ENCODE measurements around the gene GNPTG. TPM values are rescaled to one million over a fixed set of nuclear protein-coding genes. Genes with fewer than 3 reads are reported as not detected.

Gene GNPTG
- total RNA-seq, 1 experiment from 2014 or later = 37.3 TPM

GRCh38 chr16:1362807-1363206 is 11.1 kb downstream of the GNPTG start:
- peaks cover 3% of the 10 kb centered on the region for H3K36me3 ChIP-seq (ENCODE audit: control insufficient read depth, insufficient read depth, low read length)
- ChIA-PET POLR2A (no interaction called here), CTCF (interaction anchor here (0.6 to 2.4 kb wide), 5 partner anchors 16 to 343 kb away, joined by 3 to 14 read pairs (median 3); partner anchors contain the start of genes MAPK8IP3 and UQCC4)

GRCh38 chr16:1363501-1364041 is 11.8 kb downstream of the GNPTG start:
- H3K36me3 Mint-ChIP-seq (ENCODE audit: insufficient read depth, unreplicated experiment) = peaks cover 65% of the 10 kb centered on the region
- TF ChIP-seq CTCF (IDR thresholded peaks at IDR 0.05; ENCODE audit: insufficient read depth in 1 of 2, low read depth in 1 of 2, low read length in 1 of 2, severe bottlenecking in 1 of 2, unreplicated experiment in 1 of 2) = peak; percentile 72 to 83
- Histone ChIP-seq H3K36me3 (ENCODE audit: control insufficient read depth, insufficient read depth, low read length) (peaks cover 3% of the 10 kb centered on the region), H3K4me1 (no peaks in the 10 kb centered on the region), H3K27me3 (replicated peaks; ENCODE audit: control insufficient read depth, insufficient read depth, low read length) (no peaks in the 10 kb centered on the region), H3K9me3 (no peaks in the 10 kb centered on the region), H3K4me3 (ENCODE audit: low read depth, low read length) (no peak overlapping the region)
- CTCF ChIA-PET = interaction anchor here (0.6 to 2.4 kb wide), 6 partner anchors 12 to 342 kb away, joined by 3 to 14 read pairs (median 3); partner anchors contain the start of genes MAPK8IP3 and UQCC4
- H3K4me1 Mint-ChIP-seq (ENCODE audit: low read depth, unreplicated experiment) = no peaks in the 10 kb centered on the region
- H3K27ac Mint-ChIP-seq (ENCODE audit: unreplicated experiment) = no peak overlapping the region
- no peaks in the 10 kb centered on the region for H3K27me3 Mint-ChIP-seq (ENCODE audit: insufficient read depth, unreplicated experiment)
- BruUV-seq (replicated peaks) = no TSS peak
- peak in 1 of 2 experiments; percentile 74 for DNase-seq
- H3K9me3 Mint-ChIP-seq (ENCODE audit: unreplicated experiment) = no peaks in the 10 kb centered on the region
- POLR2A ChIA-PET = no interaction called here
- no peak overlapping the region for H3K4me3 Mint-ChIP-seq (ENCODE audit: unreplicated experiment)
- intact Hi-C loops (cut with micrococcal nuclease; ENCODE audit: unreplicated experiment) = no loop called here

More at GRCh38 chr16:1362807-1363206, 11.1 kb downstream of the GNPTG start:
- no peak for DNase-seq
- BruUV-seq (replicated peaks) = TSS peak; percentile 80
- Histone ChIP-seq H3K4me1 (no peaks in the 10 kb centered on the region), H3K9me3 (no peaks in the 10 kb centered on the region), H3K4me3 (ENCODE audit: low read depth, low read length) (no peak overlapping the region), H3K27me3 (replicated peaks; ENCODE audit: control insufficient read depth, insufficient read depth, low read length) (no peaks in the 10 kb centered on the region)
- no peaks in the 10 kb centered on the region for H3K27me3 Mint-ChIP-seq (ENCODE audit: insufficient read depth, unreplicated experiment)
- H3K9me3 Mint-ChIP-seq (ENCODE audit: unreplicated experiment) = no peaks in the 10 kb centered on the region
- H3K4me3 Mint-ChIP-seq (ENCODE audit: unreplicated experiment) = no peak overlapping the region
- no peaks in the 10 kb centered on the region for H3K4me1 Mint-ChIP-seq (ENCODE audit: low read depth, unreplicated experiment)
- H3K36me3 Mint-ChIP-seq (ENCODE audit: insufficient read depth, unreplicated experiment) = peaks cover 71% of the 10 kb centered on the region
- TF ChIP-seq CTCF (IDR thresholded peaks at IDR 0.05; ENCODE audit: insufficient read depth in 1 of 2, low read depth in 1 of 2, low read length in 1 of 2, severe bottlenecking in 1 of 2, unreplicated experiment in 1 of 2) = no peak
- intact Hi-C loops (cut with micrococcal nuclease; ENCODE audit: unreplicated experiment) = no loop called here
- no peak overlapping the region for H3K27ac Mint-ChIP-seq (ENCODE audit: unreplicated experiment)

- H3K36me3 ChIP-seq (ENCODE audit: control insufficient read depth, insufficient read depth, low read length) = peaks cover 3% of the 10 kb centered on the region
- BruUV-seq (replicated peaks) = no TSS peak
- ChIA-PET CTCF (interaction anchor here (0.6 to 2.4 kb wide), 3 partner anchors 13 to 659 kb away, joined by 3 to 14 read pairs (median 3); no protein-coding TSS in a partner anchor), POLR2A (interaction anchor here (0.6 kb wide), 1 partner anchor 418 kb away, joined by 6 read pairs; the partner anchor contains the start of gene SPSB3)
- H3K36me3 Mint-ChIP-seq (ENCODE audit: insufficient read depth, unreplicated experiment) = peaks cover 64% of the 10 kb centered on the region
- H3K27ac Mint-ChIP-seq (ENCODE audit: unreplicated experiment) = no peak overlapping the region
- H3K27me3 Mint-ChIP-seq (ENCODE audit: insufficient read depth, unreplicated experiment) = no peaks in the 10 kb centered on the region
- H3K4me3 ChIP-seq (ENCODE audit: low read depth, low read length) = no peak overlapping the region
- intact Hi-C loops (cut with micrococcal nuclease; ENCODE audit: unreplicated experiment) = no loop called here
- H3K4me1 Mint-ChIP-seq (ENCODE audit: low read depth, unreplicated experiment) = no peaks in the 10 kb centered on the region
- no peaks in the 10 kb centered on the region for H3K27me3 ChIP-seq (replicated peaks; ENCODE audit: control insufficient read depth, insufficient read depth, low read length)
- no peak overlapping the region for H3K4me3 Mint-ChIP-seq (ENCODE audit: unreplicated experiment)
- TF ChIP-seq CTCF (IDR thresholded peaks at IDR 0.05; ENCODE audit: insufficient read depth in 1 of 2, low read depth in 1 of 2, low read length in 1 of 2, severe bottlenecking in 1 of 2, unreplicated experiment in 1 of 2) = no peak
- DNase-seq = no peak
- H3K9me3 ChIP-seq = no peaks in the 10 kb centered on the region
- H3K9me3 Mint-ChIP-seq (ENCODE audit: unreplicated experiment) = no peaks in the 10 kb centered on the region
- no peaks in the 10 kb centered on the region for H3K4me1 ChIP-seq
Measured at GRCh38 chr16:1364510-1364909, 12.8 kb downstream of the GNPTG start.
